HFF-Myc (cell line): ENCODE measurements around the gene PLAAT1.

Experiments used
- DNase-seq: peaks from one replicate; pipeline ENCODE4 v3.0.0-alpha.2; 2011; ENCODE audit warnings: low read depth; ENCODE audit errors: extremely low read depth
- H3K4me3 ChIP-seq: replicated peaks from 2 replicates; pipeline ENCODE4 v1.5.1; 2011; ENCODE audit warnings: low read depth, mild to moderate bottlenecking, control low read depth, low read length
- CTCF ChIP-seq: IDR thresholded peaks from 2 replicates; pipeline ENCODE4 v1.5.1; 2012; ENCODE audit warnings: mild to moderate bottlenecking, low read depth, low read length, control low read depth; ENCODE audit errors: missing control alignments

PLAAT1 gene

GRCh38 chr3:193240850-193241706 lies at the start of gene PLAAT1:
Gene PLAAT1, plus strand, starts transcription at chr3:193241222. Its CDS starts 14,429 bp downstream, at chr3:193255651.
- no peak for TF ChIP-seq CTCF
- peak; percentile 2 for DNase-seq
- H3K4me3 ChIP-seq = peak within 1 kb of the TSS; percentile 27

GRCh38 chr3:193194371-193194770 lies 46.7 kb upstream of the PLAAT1 start:
- H3K4me3 ChIP-seq = no peak overlapping the region
- no peak for DNase-seq
- TF ChIP-seq CTCF = no peak

GRCh38 chr3:193196746-193197145 lies 44.3 kb upstream of the PLAAT1 start:
- no peak overlapping the region for H3K4me3 ChIP-seq
- TF ChIP-seq CTCF = no peak
- no peak for DNase-seq

GRCh38 chr3:193207290-193208273 lies 33.4 kb upstream of the PLAAT1 start:
- H3K4me3 ChIP-seq = no peak overlapping the region
- no peak for DNase-seq
- no peak for TF ChIP-seq CTCF

GRCh38 chr3:193210618-193211017 lies 30.4 kb upstream of the PLAAT1 start:
- TF ChIP-seq CTCF = no peak
- H3K4me3 ChIP-seq = no peak overlapping the region
- no peak for DNase-seq

GRCh38 chr3:193211173-193211572 lies 29.8 kb upstream of the PLAAT1 start:
- no peak for DNase-seq
- no peak for TF ChIP-seq CTCF
- H3K4me3 ChIP-seq = no peak overlapping the region
